ENCODE results near the gene ARL6IP6. TPM values are rescaled to one million over a fixed set of nuclear protein-coding genes. Genes with fewer than 3 reads are reported as not detected.
"Not testable (repeated sequence)": the region's sequence is repeated elsewhere in the genome, so short reads cannot be mapped to it uniquely, and the experiment has no call there.

Gene ARL6IP6
- total and polyA plus RNA-seq, 10 of the 15 experiments (the other 5 are each of a cell fraction or from before 2014, with no cell fraction given): 15.8 to 87.3 (median 28.4) TPM

DNA sequence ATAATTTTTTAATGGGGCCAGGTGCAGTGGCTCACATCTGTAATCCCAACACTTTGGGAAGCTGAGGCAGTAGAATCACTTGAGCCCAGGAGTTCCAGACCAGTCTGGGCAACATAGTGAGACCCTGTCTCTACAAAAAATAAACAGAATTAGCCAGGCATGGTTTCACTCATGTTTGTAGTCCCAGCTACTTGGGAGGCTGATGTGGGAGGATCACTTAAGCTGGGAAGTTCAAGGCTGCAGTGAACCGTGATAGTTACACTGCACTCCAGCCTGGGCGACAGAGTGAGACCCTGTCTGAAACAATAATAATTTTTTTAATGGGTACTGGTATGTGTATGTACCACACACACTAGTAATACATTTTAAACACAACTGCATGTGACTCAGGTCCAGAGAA is 2.4 kb downstream of the ARL6IP6 start (continued):
- TF ChIP-seq TAF1 (IDR thresholded peaks at IDR 0.05; ENCODE audit: borderline replicate concordance, low read depth, low read length) (no peak), SUPT20H (IDR thresholded peaks at IDR 0.05; ENCODE audit: borderline replicate concordance, control insufficient read depth, low read depth, low read length) (no peak), RAD21 (IDR thresholded peaks at IDR 0.05; ENCODE audit: insufficient read depth, low read depth, low read length) (no peak), ATF7 (IDR thresholded peaks at IDR 0.05; ENCODE audit: low read depth) (no peak), KAT2A (conservative IDR thresholded peaks at IDR 0.05; ENCODE audit: control insufficient read depth, low read depth, low read length) (no peak), EP300 (IDR thresholded peaks at IDR 0.05; ENCODE audit: borderline replicate concordance in 1 of 2, control insufficient read depth in 1 of 2, low read depth in 2 of 2, low read length in 2 of 2) (no peak), BRCA1 (IDR thresholded peaks at IDR 0.05; ENCODE audit: low read depth, low read length) (no peak), ZNF217 (IDR thresholded peaks at IDR 0.05) (no peak)

DNA sequence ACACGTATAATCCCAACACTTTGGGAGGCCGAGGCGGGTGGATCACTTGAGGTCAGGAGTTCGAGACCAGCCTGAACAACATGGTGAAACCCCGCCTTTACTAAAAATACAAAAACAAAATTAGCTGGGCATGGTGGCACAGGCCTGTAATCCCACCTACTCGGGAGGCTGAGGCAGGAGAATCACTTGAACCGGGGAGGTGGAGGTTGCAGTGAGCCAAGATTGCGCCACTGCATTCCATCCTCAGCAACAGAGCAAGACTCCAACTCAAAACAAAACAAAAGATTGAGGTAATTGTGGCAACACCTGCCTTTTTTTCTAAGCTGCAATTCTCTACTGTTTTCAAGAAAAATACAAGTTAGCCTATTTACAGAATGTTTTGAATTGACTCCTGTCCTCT is 4.2 kb downstream of the ARL6IP6 start:
- BruUV-seq (replicated peaks); FAIRE-seq; H3K9me3 ChIP-seq (replicated peaks; ENCODE audit: control insufficient read depth, insufficient read depth, low read length); H3K9ac ChIP-seq (ENCODE audit: control insufficient read depth, insufficient read depth, low read length); intact Hi-C loops (cut with micrococcal nuclease; ENCODE audit: unreplicated experiment); H3K36me3 ChIP-seq (ENCODE audit: control insufficient read depth in 2 of 2, insufficient read depth in 2 of 2, low read length in 1 of 2); DNase-seq (ENCODE audit: low read depth, low spot score); H4K20me1 ChIP-seq (ENCODE audit: control insufficient read depth, insufficient read depth); H3K27ac ChIP-seq (ENCODE audit: control insufficient read depth, insufficient read depth); H2AFZ ChIP-seq (ENCODE audit: control insufficient read depth, low read depth, low read length); ATAC-seq; H3K27me3 ChIP-seq (replicated peaks in 1 of 2; ENCODE audit: control insufficient read depth in 2 of 2, insufficient read depth in 2 of 2, low read length in 1 of 2): not testable (repeated sequence)
- ChIA-PET SMC1A (ENCODE audit: uncharacterized antibody, unreplicated experiment) (interaction anchor here (1.1 to 3.6 kb wide), 4 partner anchors 8 to 20 kb away, joined by 3 to 28 read pairs (median 4); no protein-coding TSS in a partner anchor), CTCF (interaction anchor here (1.4 to 2.4 kb wide), 2 partner anchors 18 to 21 kb away, joined by 3 to 12 read pairs; no protein-coding TSS in a partner anchor), POLR2A (interaction anchor here (1.6 kb wide), 1 partner anchor 12 kb away, joined by 6 read pairs; no protein-coding TSS in a partner anchor), RAD21 (ENCODE audit: unreplicated experiment) (interaction anchor here (0.6 to 1.4 kb wide), 4 partner anchors 10 to 601 kb away, joined by 3 to 5 read pairs (median 3); no protein-coding TSS in a partner anchor)
- in situ Hi-C loops (cut with MboI): loop anchor here (25.0 kb wide), 1 partner anchor 1435 kb away; the partner anchor contains the start of gene NMI
- WGBS (ENCODE audit: insufficient coverage, insufficient replicate concordance, low lambda C conversion rate, missing lambda C conversion rate): 86% methylated on average over 8 of the region's 8 CpGs
- Histone ChIP-seq H3K4me3 (peak overlapping the region; percentile 6; the same call in 1 of the 2 replicates), H3K4me1 (ENCODE audit: control insufficient read depth, insufficient read depth, low read length) (peaks cover 11% of the 10 kb centered on the region; the same call in 1 of the 2 replicates), H3K79me2 (ENCODE audit: control insufficient read depth, insufficient read depth, low read length) (peaks cover 37% of the 10 kb centered on the region), H3K4me2 (ENCODE audit: control insufficient read depth, insufficient read depth) (peak overlapping the region; percentile 54)
- TF ChIP-seq RUNX3 (IDR thresholded peaks at IDR 0.05; ENCODE audit: low read length): 0 out of 2 replicates have a peak, but pooled peaks have one; percentile 18
